ENCODE data around the gene OR2A25. TPM values are rescaled to one million over a fixed set of nuclear protein-coding genes. Genes with fewer than 3 reads are reported as not detected.

OR2A25 gene
- total RNA-seq, 4 donors from 2014 or later = not detected

GRCh38 chr7:144069953-144070352, 342 bp downstream of the OR2A25 start:
- H3K27ac ChIP-seq (replicated peaks in 1 of 4) = no peak overlapping the region
- H3K4me1 ChIP-seq = no peaks in the 10 kb centered on the region
- 78% methylated on average over 2 of the region's 2 CpGs for WGBS
- H3K36me3 ChIP-seq = no peaks in the 10 kb centered on the region
- DNase-seq (ENCODE audit: extremely low spot score) = no peak
- TF ChIP-seq EP300 (IDR thresholded peaks at IDR 0.05) = no peak
- TF ChIP-seq POLR2AphosphoS5 (IDR thresholded peaks at IDR 0.05) = no peak
- TF ChIP-seq POLR2A (IDR thresholded peaks at IDR 0.05; ENCODE audit: low read depth) = no peak
- TF ChIP-seq, protein P1, sequence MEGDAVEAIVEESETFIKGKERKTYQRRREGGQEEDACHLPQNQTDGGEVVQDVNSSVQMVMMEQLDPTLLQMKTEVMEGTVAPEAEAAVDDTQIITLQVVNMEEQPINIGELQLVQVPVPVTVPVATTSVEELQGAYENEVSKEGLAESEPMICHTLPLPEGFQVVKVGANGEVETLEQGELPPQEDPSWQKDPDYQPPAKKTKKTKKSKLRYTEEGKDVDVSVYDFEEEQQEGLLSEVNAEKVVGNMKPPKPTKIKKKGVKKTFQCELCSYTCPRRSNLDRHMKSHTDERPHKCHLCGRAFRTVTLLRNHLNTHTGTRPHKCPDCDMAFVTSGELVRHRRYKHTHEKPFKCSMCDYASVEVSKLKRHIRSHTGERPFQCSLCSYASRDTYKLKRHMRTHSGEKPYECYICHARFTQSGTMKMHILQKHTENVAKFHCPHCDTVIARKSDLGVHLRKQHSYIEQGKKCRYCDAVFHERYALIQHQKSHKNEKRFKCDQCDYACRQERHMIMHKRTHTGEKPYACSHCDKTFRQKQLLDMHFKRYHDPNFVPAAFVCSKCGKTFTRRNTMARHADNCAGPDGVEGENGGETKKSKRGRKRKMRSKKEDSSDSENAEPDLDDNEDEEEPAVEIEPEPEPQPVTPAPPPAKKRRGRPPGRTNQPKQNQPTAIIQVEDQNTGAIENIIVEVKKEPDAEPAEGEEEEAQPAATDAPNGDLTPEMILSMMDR (IDR thresholded peaks at IDR 0.05) = no peak
- H3K4me3 ChIP-seq = no peak overlapping the region
- H3K27me3 ChIP-seq = no peaks in the 10 kb centered on the region
- intact Hi-C loops (cut with DNase I) = no loop called here
- no peaks in the 10 kb centered on the region for H3K9me3 ChIP-seq

DNA sequence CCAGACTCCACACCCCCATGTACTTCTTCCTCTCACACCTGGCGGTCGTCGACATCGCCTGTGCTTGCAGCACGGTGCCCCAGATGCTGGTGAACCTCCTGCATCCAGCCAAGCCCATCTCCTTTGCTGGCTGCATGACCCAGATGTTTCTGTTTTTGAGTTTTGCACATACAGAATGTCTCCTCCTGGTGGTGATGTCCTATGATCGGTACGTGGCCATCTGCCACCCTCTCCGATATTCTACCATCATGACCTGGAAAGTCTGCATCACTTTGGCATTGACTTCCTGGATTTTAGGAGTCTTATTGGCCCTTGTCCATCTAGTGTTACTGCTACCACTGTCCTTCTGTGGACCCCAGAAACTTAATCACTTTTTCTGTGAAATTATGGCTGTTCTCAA, 4.8 kb downstream of the OR2A25 start:
- Histone ChIP-seq H3K36me3 (no peaks in the 10 kb centered on the region), H3K27me3 (no peaks in the 10 kb centered on the region), H3K27ac (replicated peaks in 1 of 4) (no peak overlapping the region), H3K9me3 (no peaks in the 10 kb centered on the region), H3K4me3 (no peak overlapping the region), H3K4me1 (no peaks in the 10 kb centered on the region)
- TF ChIP-seq POLR2AphosphoS5 (IDR thresholded peaks at IDR 0.05) = no peak
- TF ChIP-seq POLR2A (IDR thresholded peaks at IDR 0.05; ENCODE audit: low read depth) = no peak
- TF ChIP-seq, protein P1 (IDR thresholded peaks at IDR 0.05) = no peak
- no peak for TF ChIP-seq EP300 (IDR thresholded peaks at IDR 0.05)
- DNase-seq (ENCODE audit: extremely low spot score) = no peak
- 86% methylated on average over 8 of the region's 8 CpGs for whole genome bisulfite sequencing
- intact Hi-C loops (cut with DNase I) = no loop called here

GRCh38 chr7:144085978-144086377, 16.4 kb downstream of the OR2A25 start, which contains the start of gene OR2A12:
TSS of gene OR2A12 (plus strand) at chr7:144086278. CDS start at chr7:144095108, 8,830 bp downstream.
- H3K9me3 ChIP-seq = peaks cover 0 to 5% (median 2%) of the 10 kb centered on the region in 4 donors
- 79% methylated on average over 2 of the region's 2 CpGs for WGBS
- TF ChIP-seq, protein P1 (IDR thresholded peaks at IDR 0.05) = no peak
- TF ChIP-seq EP300 (IDR thresholded peaks at IDR 0.05) = no peak
- TF ChIP-seq POLR2AphosphoS5 (IDR thresholded peaks at IDR 0.05) = no peak
- no peak for TF ChIP-seq POLR2A (IDR thresholded peaks at IDR 0.05; ENCODE audit: low read depth)

GRCh38 chr7:144086730-144087129, 17.1 kb downstream of the OR2A25 start:
- H3K4me1 ChIP-seq = no peaks in the 10 kb centered on the region
- H3K9me3 ChIP-seq = peaks cover 0 to 8% (median 4%) of the 10 kb centered on the region in 4 donors
- no peak for DNase-seq (ENCODE audit: extremely low spot score)
- H3K36me3 ChIP-seq = no peaks in the 10 kb centered on the region
- no peak overlapping the region for H3K27ac ChIP-seq (replicated peaks in 1 of 4)
- intact Hi-C loops (cut with DNase I) = no loop called here
- WGBS = 53% methylated on average over 4 of the region's 4 CpGs
- H3K27me3 ChIP-seq = no peaks in the 10 kb centered on the region
- H3K4me3 ChIP-seq = no peak overlapping the region
- TF ChIP-seq EP300 (IDR thresholded peaks at IDR 0.05) (no peak), POLR2A (IDR thresholded peaks at IDR 0.05; ENCODE audit: low read depth) (no peak), POLR2AphosphoS5 (IDR thresholded peaks at IDR 0.05) (no peak)
- TF ChIP-seq, protein P1 (IDR thresholded peaks at IDR 0.05) = no peak

More at GRCh38 chr7:144085978-144086377, 16.4 kb downstream of the OR2A25 start, which contains the start of gene OR2A12:
- intact Hi-C loops (cut with DNase I) = no loop called here
- no peak within 1 kb of the TSS for H3K4me3 ChIP-seq
- DNase-seq (ENCODE audit: extremely low spot score) = no peak
- no peaks in the 10 kb centered on the region for H3K4me1 ChIP-seq
- H3K27ac ChIP-seq (replicated peaks in 1 of 4) = no peak within 1 kb of the TSS
- H3K36me3 ChIP-seq = no peaks in the 10 kb centered on the region
- no peaks in the 10 kb centered on the region for H3K27me3 ChIP-seq

GRCh38 chr7:144087230-144087629, 17.6 kb downstream of the OR2A25 start:
- H3K27ac ChIP-seq (replicated peaks in 1 of 4) = no peak overlapping the region
- no peak overlapping the region for H3K4me3 ChIP-seq
- TF ChIP-seq, protein P1 (IDR thresholded peaks at IDR 0.05) = no peak
- TF ChIP-seq POLR2A (IDR thresholded peaks at IDR 0.05; ENCODE audit: low read depth) = no peak
- TF ChIP-seq EP300 (IDR thresholded peaks at IDR 0.05) = no peak
- no peak for TF ChIP-seq POLR2AphosphoS5 (IDR thresholded peaks at IDR 0.05)
- H3K36me3 ChIP-seq = no peaks in the 10 kb centered on the region
- intact Hi-C loops (cut with DNase I) = no loop called here
- peaks cover 0 to 8% (median 4%) of the 10 kb centered on the region in 4 donors for H3K9me3 ChIP-seq
- WGBS = 64% methylated on average over 1 of the region's 1 CpG
- no peaks in the 10 kb centered on the region for H3K4me1 ChIP-seq
- DNase-seq (ENCODE audit: extremely low spot score) = no peak
- no peaks in the 10 kb centered on the region for H3K27me3 ChIP-seq
